ENCODE measurements around the gene TRAPPC4.
"Not testable (repeated sequence)": the region's sequence is repeated elsewhere in the genome, so short reads cannot be mapped to it uniquely, and the experiment has no call there.

The TRAPPC4 gene

GRCh38 chr11:119014209-119014924 is 4.2 kb upstream of the TRAPPC4 start:
- no peak for DNase-seq

GRCh38 chr11:119015054-119015611 is 3.4 kb upstream of the TRAPPC4 start:
- DNase-seq: no peak

DNA sequence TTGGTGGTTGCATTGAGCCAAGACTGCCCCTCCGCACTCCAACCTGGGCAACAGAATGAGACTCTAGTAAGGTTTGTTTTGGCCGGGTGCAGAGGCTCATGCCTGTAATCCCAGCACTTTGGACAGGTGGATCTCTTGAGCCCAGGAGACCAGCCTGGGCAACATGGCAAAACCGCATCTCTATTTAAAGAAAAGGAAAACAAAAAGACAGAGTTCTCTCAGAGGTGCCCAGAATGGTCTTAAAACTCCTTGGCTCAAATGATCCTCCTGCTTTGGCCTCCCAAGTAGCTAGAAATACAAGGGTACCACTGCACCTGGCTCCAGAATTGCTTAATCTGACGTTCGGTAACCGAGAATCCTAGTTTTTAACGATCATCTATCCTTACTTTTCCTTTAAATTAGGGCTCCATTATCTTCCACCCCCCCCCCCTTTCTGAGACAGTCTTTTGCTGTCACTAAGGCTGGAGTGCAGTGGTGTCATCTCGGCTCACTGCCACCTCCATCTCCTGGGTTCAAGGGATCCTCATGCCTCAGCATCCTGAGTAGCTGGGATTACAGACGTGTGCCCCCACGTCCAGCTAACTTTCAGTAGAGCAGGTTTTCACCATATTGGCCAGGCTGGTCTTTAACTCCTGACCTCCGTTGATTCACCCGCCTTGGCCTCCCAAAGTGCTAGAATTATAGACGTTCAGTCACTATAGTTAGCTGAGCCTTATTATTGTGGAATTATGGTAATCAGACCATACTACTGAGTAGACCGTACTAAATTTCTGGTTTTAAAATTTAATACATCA is 2.2 kb upstream of the TRAPPC4 start:
- no peak for DNase-seq

DNA sequence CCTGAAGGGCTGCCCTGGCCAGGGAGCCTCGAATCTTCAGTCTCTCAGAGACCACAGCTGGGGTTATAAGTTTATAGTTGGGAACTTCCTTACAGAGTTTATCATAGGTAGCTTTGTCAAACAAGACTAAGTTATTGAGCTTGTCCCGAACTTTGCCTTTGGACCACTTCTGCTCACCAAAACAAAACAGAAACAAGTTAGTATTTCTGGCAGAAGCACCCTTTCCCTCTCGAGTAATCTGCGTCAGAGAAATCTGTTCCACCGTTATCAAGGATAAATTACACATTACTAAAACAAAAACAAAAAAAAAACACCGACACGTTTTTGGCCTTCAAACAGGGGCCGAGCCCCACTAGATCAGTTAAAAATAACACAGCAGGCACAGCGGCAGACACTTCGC is 1.2 kb upstream of the TRAPPC4 start:
- DNase-seq: not testable (repeated sequence)

- DNase-seq: no peak
Observed at GRCh38 chr11:119019996-119020395, 1.4 kb downstream of the TRAPPC4 start.

DNA sequence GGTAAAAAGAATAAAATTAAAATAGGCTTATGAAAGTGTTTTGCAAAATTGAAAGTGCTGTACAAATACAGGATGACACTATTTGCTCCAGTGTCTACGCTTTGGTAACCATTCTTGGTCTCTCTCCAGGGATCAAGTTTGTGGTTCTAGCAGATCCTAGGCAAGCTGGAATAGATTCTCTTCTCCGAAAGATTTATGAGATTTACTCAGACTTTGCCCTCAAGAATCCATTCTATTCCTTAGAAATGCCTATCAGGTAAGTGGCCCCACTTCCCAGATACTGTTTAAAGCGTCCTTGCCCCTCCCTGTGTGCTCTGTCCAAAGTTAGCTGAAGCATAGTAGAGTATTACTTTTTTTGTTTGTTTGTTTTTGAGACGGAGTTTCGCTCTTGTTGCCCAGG is 3.1 kb downstream of the TRAPPC4 start:
- no peak for DNase-seq

DNA sequence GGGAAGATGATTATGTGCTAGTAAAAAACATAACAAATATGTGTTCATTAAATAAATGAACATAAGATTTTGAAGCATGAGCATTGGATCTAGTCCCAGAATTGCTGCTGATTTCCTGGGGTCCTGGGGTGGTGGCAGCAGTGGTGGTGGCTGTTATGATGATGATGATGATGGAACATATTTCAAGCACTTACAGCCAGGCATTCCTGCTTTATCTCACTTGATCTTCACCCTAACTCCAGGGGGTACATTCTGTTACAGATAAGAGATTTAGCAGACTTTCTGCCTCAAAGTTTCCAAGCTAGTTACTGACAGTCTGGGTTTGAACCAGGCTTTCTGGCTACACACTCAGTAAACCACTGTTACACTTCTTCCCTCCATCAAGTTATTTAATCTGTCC is 5.2 kb downstream of the TRAPPC4 start:
- DNase-seq: no peak

GRCh38 chr11:119024430-119025098 is 6.0 kb downstream of the TRAPPC4 start:
- DNase-seq: no peak

DNA sequence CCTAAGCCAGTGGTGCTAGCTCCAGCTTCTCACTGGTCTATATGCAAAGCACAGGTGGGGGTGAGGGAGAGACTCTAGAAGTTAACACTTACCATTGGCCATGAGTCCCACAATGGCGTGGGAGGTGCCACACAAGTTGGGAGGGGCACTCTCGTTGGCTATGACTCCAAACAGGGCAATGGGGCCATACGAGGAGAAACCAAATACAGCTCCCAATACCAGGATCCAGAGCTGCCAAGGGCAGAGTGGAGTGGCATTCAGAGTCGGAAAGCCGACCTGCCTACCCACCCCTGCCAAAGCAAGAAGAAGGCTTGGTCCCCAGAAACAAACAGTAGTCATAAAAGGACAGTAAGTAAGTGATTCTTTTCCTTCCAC is 6.5 kb downstream of the TRAPPC4 start:
- DNase-seq: no peak

DNA sequence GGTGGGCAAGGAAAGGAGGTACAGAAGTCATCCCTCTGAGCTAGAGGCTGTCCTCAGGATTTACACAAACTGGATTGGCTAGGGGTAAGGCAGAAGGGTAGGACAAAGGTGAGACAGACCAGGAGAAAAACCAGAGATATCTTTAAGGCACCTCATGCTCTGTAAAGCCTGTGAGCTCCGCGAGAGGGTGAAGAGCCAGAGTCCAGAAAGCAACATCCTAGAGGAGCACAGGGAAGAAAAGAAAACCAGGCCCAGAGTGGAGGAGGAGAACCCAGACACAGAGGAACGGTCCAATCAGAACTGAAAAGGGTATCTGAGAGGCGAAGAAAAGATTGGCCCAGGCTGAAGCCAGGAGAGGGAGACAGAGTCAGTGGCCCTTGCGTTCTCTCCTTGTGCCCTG is 7.0 kb downstream of the TRAPPC4 start:
- no peak for DNase-seq

GRCh38 chr11:119025978-119026766 is 7.6 kb downstream of the TRAPPC4 start:
- DNase-seq: no peak

DNA sequence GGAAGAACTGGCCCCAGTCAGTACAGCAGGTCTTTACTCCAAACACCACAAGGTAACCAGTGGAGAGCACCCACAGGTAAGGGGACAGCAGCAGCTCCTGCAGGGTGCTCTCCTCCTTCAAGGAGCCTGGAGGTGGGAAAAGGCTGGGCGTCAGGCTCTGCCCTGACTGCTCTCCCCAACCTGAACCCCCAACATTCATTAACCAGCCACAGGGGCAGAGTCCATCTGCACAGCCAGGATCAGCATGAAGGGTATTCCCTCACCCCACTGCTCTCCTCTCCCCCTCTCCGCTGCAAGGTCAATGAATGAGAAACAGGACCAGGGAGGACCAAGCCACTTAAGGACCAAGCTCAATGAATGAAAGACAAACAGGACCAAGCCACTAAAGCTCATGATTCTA is 8.4 kb downstream of the TRAPPC4 start:
- DNase-seq: no peak

DNA sequence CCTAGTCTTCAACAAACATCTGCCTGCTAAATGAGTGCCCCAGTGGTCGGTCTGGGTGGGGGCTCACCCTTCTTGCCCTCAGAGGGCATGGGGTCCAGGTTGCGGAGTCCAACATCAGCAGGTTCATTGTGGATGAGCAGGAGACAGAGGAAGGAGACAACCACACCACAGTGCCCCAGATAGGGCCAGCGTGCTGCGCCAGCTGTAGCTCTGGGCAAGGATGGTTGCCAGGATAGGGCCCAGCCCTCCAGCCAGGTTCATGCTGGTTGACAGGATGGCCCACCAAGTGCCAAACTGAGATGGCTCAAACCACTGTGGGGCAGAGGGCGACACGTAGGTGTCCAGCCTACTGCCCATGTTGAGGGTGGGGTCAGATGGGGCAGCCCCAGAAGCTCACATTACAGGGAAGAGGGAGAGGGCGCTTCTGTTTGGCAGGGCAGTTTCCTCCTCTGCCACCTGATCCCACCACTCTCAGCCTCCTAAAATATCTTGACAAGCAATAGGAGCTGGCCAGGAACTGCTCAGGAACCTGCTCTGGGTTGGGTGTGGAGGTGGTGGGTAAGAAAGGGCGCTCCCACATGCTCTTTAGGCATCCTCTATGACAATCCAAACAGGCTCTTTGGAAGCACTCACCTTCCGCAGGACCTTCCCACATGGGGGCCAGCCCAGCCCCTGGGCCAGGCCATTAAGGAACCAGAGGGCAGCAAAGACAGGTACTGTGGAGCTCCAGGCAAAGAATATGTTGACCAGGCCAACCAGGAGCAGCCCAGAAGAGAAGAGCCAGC is 9.2 kb downstream of the TRAPPC4 start:
- no peak for DNase-seq

GRCh38 chr11:119028346-119029068 is 9.9 kb downstream of the TRAPPC4 start:
- DNase-seq: no peak

DNA sequence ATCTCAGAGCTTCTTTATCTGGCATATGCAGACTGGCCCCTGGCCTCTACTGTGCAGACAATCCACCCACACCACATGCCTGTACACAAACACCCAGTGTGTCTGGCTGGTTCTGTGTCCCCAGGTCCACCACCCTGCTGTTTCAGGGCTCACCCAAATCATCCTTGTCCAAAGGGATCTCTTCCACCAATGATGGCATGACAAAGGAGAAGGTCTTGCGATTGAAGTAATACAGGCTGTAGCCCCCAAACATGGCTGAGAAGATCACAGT is 10.4 kb downstream of the TRAPPC4 start:
- DNase-seq: no peak

- DNase-seq: no peak
Observed at GRCh38 chr11:119029340-119030028, 10.9 kb downstream of the TRAPPC4 start.

GRCh38 chr11:119030029-119030328 is 11.4 kb downstream of the TRAPPC4 start:
- no peak for DNase-seq

GRCh38 chr11:119030329-119031047 is 11.9 kb downstream of the TRAPPC4 start, which contains the start of gene SLC37A4:
TSS of gene SLC37A4 (minus strand) at chr11:119030877.
- DNase-seq: peak; percentile 100

GRCh38 chr11:119031912-119032280 is 13.3 kb downstream of the TRAPPC4 start:
- no peak for DNase-seq

DNA sequence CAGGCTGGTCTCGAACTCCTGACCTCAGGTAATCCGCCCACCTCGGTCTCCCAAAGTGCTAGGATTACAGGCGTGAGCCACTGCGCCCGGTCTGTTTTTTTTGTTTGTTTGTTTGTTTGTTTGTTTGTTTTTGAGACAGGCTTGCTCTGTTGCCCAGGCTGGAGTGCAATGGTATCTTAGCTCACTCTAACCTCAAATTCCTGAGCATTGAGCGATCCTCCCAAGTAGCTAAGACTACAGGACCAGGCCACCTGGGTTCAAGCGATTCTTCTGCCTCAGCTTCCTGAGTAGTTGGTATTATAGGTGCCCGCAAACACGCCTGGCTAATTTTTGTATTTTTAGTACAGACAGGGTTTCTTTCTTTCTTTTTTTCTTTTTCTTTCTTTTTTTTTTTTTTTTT is 14.9 kb downstream of the TRAPPC4 start:
- DNase-seq: not testable (repeated sequence)
